GM18868 (cell line): Measurements from ENCODE around the gene DTHD1.

Experiments used
- ATAC-seq: cut with Tn5 transposase; IDR thresholded peaks from one replicate; pipeline ENCODE4 v1.9.1; 2021; ENCODE audit warnings: mild to moderate bottlenecking, moderate library complexity; ENCODE audit not compliant: unreplicated experiment

Gene DTHD1

GRCh38 chr4:36269101-36269500, 12.3 kb upstream of the DTHD1 start:
- no peak for ATAC-seq

- ATAC-seq: no peak
Observed at GRCh38 chr4:36269533-36270173, 11.8 kb upstream of the DTHD1 start.

- no peak for ATAC-seq
Observed at GRCh38 chr4:36273276-36273675, 8.1 kb upstream of the DTHD1 start.

GRCh38 chr4:36274158-36274557, 7.3 kb upstream of the DTHD1 start:
- ATAC-seq: no peak

GRCh38 chr4:36277533-36277932, 3.9 kb upstream of the DTHD1 start:
- peak; percentile 81 for ATAC-seq

GRCh38 chr4:36278789-36279188, 2.6 kb upstream of the DTHD1 start:
- no peak for ATAC-seq

GRCh38 chr4:36280555-36280954, 861 bp upstream of the DTHD1 start:
- ATAC-seq: no peak

GRCh38 chr4:36282503-36283030, 1.2 kb downstream of the DTHD1 start:
- ATAC-seq: no peak

- ATAC-seq: no peak
Observed at GRCh38 chr4:36283912-36284465, 2.6 kb downstream of the DTHD1 start.

- peak; percentile 98 for ATAC-seq
Observed at GRCh38 chr4:36285784-36286480, 4.5 kb downstream of the DTHD1 start.

- no peak for ATAC-seq
Observed at GRCh38 chr4:36286481-36286871, 5.1 kb downstream of the DTHD1 start.

GRCh38 chr4:36288731-36289426, 7.5 kb downstream of the DTHD1 start:
- ATAC-seq: no peak

- no peak for ATAC-seq
Observed at GRCh38 chr4:36290641-36291040, 9.2 kb downstream of the DTHD1 start.

GRCh38 chr4:36292556-36293188, 11.3 kb downstream of the DTHD1 start:
- ATAC-seq: peak; percentile 69

- ATAC-seq: no peak
Observed at GRCh38 chr4:36301127-36301526, 19.7 kb downstream of the DTHD1 start.

- ATAC-seq: no peak
Observed at GRCh38 chr4:36303426-36304137, 22.2 kb downstream of the DTHD1 start.

GRCh38 chr4:36304138-36304681, 22.8 kb downstream of the DTHD1 start:
- no peak for ATAC-seq

GRCh38 chr4:36308150-36308549, 26.7 kb downstream of the DTHD1 start:
- ATAC-seq: no peak

GRCh38 chr4:36310216-36310615, 28.8 kb downstream of the DTHD1 start:
- no peak for ATAC-seq

GRCh38 chr4:36310793-36311192, 29.4 kb downstream of the DTHD1 start:
- peak; percentile 54 for ATAC-seq
